8988T (cell line): ENCODE results near the gene GPSM3.
"Not testable (repeated sequence)": the region's sequence is repeated elsewhere in the genome, so short reads cannot be mapped to it uniquely, and the experiment has no call there.

Experiments
- DNase-seq: peaks from one replicate; pipeline ENCODE4 v3.0.0; 2011

Gene GPSM3

GRCh38 chr6:32200711-32201475, 8.4 kb upstream of the GPSM3 start:
- DNase-seq = no peak

GRCh38 chr6:32198866-32199265, 6.4 kb upstream of the GPSM3 start:
- DNase-seq = no peak

- no peak for DNase-seq
These were observed 5.9 kb upstream of the GPSM3 start for GRCh38 chr6:32198345-32198696.

- DNase-seq = no peak
These were observed 4.5 kb upstream of the GPSM3 start for GRCh38 chr6:32196682-32197616.

- DNase-seq = no peak
These were observed 3.6 kb upstream of the GPSM3 start for GRCh38 chr6:32195902-32196681.

GRCh38 chr6:32195652-32195901, 3.1 kb upstream of the GPSM3 start:
- DNase-seq = peak; percentile 93

- DNase-seq = no peak
These were observed 2.6 kb upstream of the GPSM3 start for GRCh38 chr6:32194825-32195651.

GRCh38 chr6:32194388-32194787, 1.9 kb upstream of the GPSM3 start:
- no peak for DNase-seq

- not testable (repeated sequence) for DNase-seq
These were observed 653 bp upstream of the GPSM3 start for GRCh38 chr6:32193096-32193495.

GRCh38 chr6:32191696-32192607, 491 bp downstream of the GPSM3 start:
- no peak for DNase-seq

GRCh38 chr6:32190911-32191677, 1.3 kb downstream of the GPSM3 start:
- no peak for DNase-seq

GRCh38 chr6:32190054-32190851, 2.2 kb downstream of the GPSM3 start, which contains the start of gene PBX2:
TSS of gene PBX2 (minus strand) at chr6:32190202. CDS start at chr6:32189915, 287 bp downstream.
- peak; percentile 74 for DNase-seq

- no peak for DNase-seq
These were observed 2.7 kb downstream of the GPSM3 start for GRCh38 chr6:32189742-32190053.

GRCh38 chr6:32189069-32189741, 3.2 kb downstream of the GPSM3 start:
- no peak for DNase-seq

- DNase-seq = no peak
These were observed 3.9 kb downstream of the GPSM3 start for GRCh38 chr6:32188381-32189068.

- not testable (repeated sequence) for DNase-seq
These were observed 4.6 kb downstream of the GPSM3 start for GRCh38 chr6:32187725-32188380.

- DNase-seq = no peak
These were observed 5.3 kb downstream of the GPSM3 start for GRCh38 chr6:32187009-32187709.
